HCT116 (cell line): Measurements from ENCODE around the gene CDK5R1. TPM values are rescaled to one million over a fixed set of nuclear protein-coding genes. Genes with fewer than 3 reads are reported as not detected.
A peak's percentile ranks its signal among the peaks of the same experiment; 100 is the strongest.

Source experiments
- ATAC-seq: fragments of 200-7000 bp; cut with Tn5 transposase; 2 replicates; pipeline ENCODE4 v1.9.1; 2020; ENCODE audit warnings: mild to moderate bottlenecking, moderate library complexity
- BruUV-seq: library from RNA; stranded (reverse); fragments of 400-500 nt; replicated peaks from 2 replicates; lab custom pipeline; 2021; lab: Mats Ljungman, UMichigan
- CTCF ChIA-PET: fragments of 300-600 bp; sonication (Branson Sonifier 250); formaldehyde crosslinking; loops from one replicate; lab custom pipeline; 2021; ENCODE audit warnings: antibody characterized with exemption; lab: Charles Lee
- POLR2A ChIA-PET: fragments of 300-600, 350-600 bp; sonication (Branson Sonifier 250); formaldehyde crosslinking; loops from one replicate; lab custom pipeline; 2021; ENCODE audit warnings: antibody characterized with exemption; lab: Charles Lee
- RAD21 ChIA-PET, 2 experiments: fragments of 300-600 bp; sonication (Branson Sonifier 250); formaldehyde crosslinking; loops; one replicate each; lab custom pipeline; 2023; ENCODE audit warnings: low total read pairs in 2 of 2; ENCODE audit not compliant: uncharacterized antibody in 2 of 2, unreplicated experiment in 2 of 2, low non-redundant PET in 1 of 2; lab: Charles Lee
- DNase-seq: peaks from one replicate; pipeline ENCODE4 v3.0.0-alpha.2; 2010; ENCODE audit warnings: low read depth, low spot score
- H2AFZ ChIP-seq: fragments of 200-600 bp; shearing (Covaris generic), sonication (generic); 2 replicates; pipeline ENCODE4 v1.6.1; 2017; ENCODE audit warnings: low read depth, mixed run types, mixed read lengths, antibody characterized with exemption, low read length; ENCODE audit not compliant: poor library complexity, severe bottlenecking
- H3K27ac ChIP-seq: 2 replicates; pipeline ENCODE4 v1.5.1; 2012; ENCODE audit warnings: low read depth, low read length
- H3K27me3 ChIP-seq: fragments of 200-600 bp; sonication (generic); 2 replicates; pipeline ENCODE4 v1.6.1; 2016; ENCODE audit warnings: mixed run types, low read length, mixed read lengths; ENCODE audit not compliant: insufficient read depth
- H3K36me3 ChIP-seq, 2 experiments: fragments of 200-500 bp in 1 of 2; fragments of 200-600 bp in 1 of 2; sonication (Bioruptor generic) in 1 of 2; sonication (generic) in 1 of 2; 2 replicates each; pipeline versions ENCODE4 v1.5.1 to v1.6.1; 2014 to 2016; ENCODE audit warnings: low read length in 2 of 2, inconsistent platforms in 1 of 2, mixed read lengths in 1 of 2, mixed run types in 1 of 2; ENCODE audit not compliant: insufficient read depth in 2 of 2, control insufficient read depth in 1 of 2
- H3K4me1 ChIP-seq, 2 experiments: fragments of 200-600 bp in 1 of 2; sonication (generic) in 1 of 2; 2 replicates each; pipeline versions ENCODE4 v1.5.1 to v1.6.1; 2012 to 2017; ENCODE audit warnings: low read length in 2 of 2, inconsistent platforms in 1 of 2, mild to moderate bottlenecking in 1 of 2, mixed read lengths in 1 of 2, mixed run types in 1 of 2, moderate library complexity in 1 of 2; ENCODE audit not compliant: insufficient read depth in 2 of 2, control insufficient read depth in 1 of 2
- H3K4me2 ChIP-seq: fragments of 200-600 bp; sonication (generic); 2 replicates; pipeline ENCODE4 v1.6.1; 2017; ENCODE audit warnings: mixed run types, low read length, mixed read lengths
- H3K4me3 ChIP-seq, 2 experiments: fragments of 200-600 bp in 1 of 2; sonication (generic) in 1 of 2; replicated peaks in 1 of 2; 2 replicates each; pipeline ENCODE4 v1.5.1; 2011 to 2016; ENCODE audit warnings: low read length in 2 of 2, control low read depth in 1 of 2, low read depth in 1 of 2, mild to moderate bottlenecking in 1 of 2, mixed read lengths in 1 of 2, mixed run types in 1 of 2
- H3K79me2 ChIP-seq: fragments of 200-600 bp; sonication (generic); 2 replicates; pipeline ENCODE4 v1.6.1; 2017; ENCODE audit warnings: mild to moderate bottlenecking, mixed run types, low read length, moderate library complexity, mixed read lengths; ENCODE audit not compliant: insufficient read depth
- H3K9ac ChIP-seq: fragments of 200-600 bp; sonication (generic); 2 replicates; pipeline ENCODE4 v1.6.1; 2016; ENCODE audit warnings: low read length, mixed read lengths
- H3K9me2 ChIP-seq: fragments of 200-600 bp; sonication (generic), shearing (Covaris generic); 2 replicates; pipeline ENCODE4 v1.6.1; 2017; ENCODE audit warnings: mixed run types, mild to moderate bottlenecking, moderate library complexity; ENCODE audit not compliant: insufficient read depth
- H3K9me3 ChIP-seq, 2 experiments: fragments of 200-500 bp in 1 of 2; fragments of 200-600 bp in 1 of 2; sonication (Bioruptor generic) in 1 of 2; sonication (generic) in 1 of 2; 2 replicates each; pipeline ENCODE4 v1.6.1; 2014 to 2017; ENCODE audit warnings: low read length in 2 of 2, mixed read lengths in 2 of 2, inconsistent platforms in 1 of 2, low read depth in 1 of 2, mild to moderate bottlenecking in 1 of 2, mixed run types in 1 of 2, moderate library complexity in 1 of 2; ENCODE audit not compliant: control insufficient read depth in 1 of 2, insufficient read depth in 1 of 2
- H4K20me1 ChIP-seq: fragments of 200-600 bp; sonication (generic), shearing (Covaris generic); 2 replicates; pipeline ENCODE4 v1.6.1; 2017; ENCODE audit warnings: mixed run types, mild to moderate bottlenecking, moderate library complexity; ENCODE audit not compliant: insufficient read depth
- CEBPB ChIP-seq: IDR thresholded peaks from 2 replicates; pipeline ENCODE4 v1.6.1; 2012; ENCODE audit warnings: low read depth
- EGR1 ChIP-seq: IDR thresholded peaks from 2 replicates; pipeline ENCODE4 v1.6.1; 2012; ENCODE audit warnings: low read depth
- ELF1 ChIP-seq: IDR thresholded peaks from 2 replicates; pipeline ENCODE4 v1.6.1; 2012; ENCODE audit warnings: low read depth, borderline replicate concordance
- EZH2 ChIP-seq: fragments of 200-600 bp; sonication (generic); IDR thresholded peaks from 2 replicates; pipeline ENCODE4 v1.6.1; 2017; ENCODE audit warnings: antibody characterized with exemption, mixed run types
- EZH2phosphoT487 ChIP-seq: fragments of 200-600 bp; IDR thresholded peaks from 2 replicates; pipeline ENCODE4 v1.6.1; 2018; ENCODE audit warnings: antibody characterized with exemption, borderline replicate concordance
- FOSL1 ChIP-seq: IDR thresholded peaks from 2 replicates; pipeline ENCODE4 v1.6.1; 2012; ENCODE audit warnings: low read depth
- MAX ChIP-seq: IDR thresholded peaks from 2 replicates; pipeline ENCODE4 v1.6.1; 2012
- RAD21 ChIP-seq: IDR thresholded peaks from 2 replicates; pipeline ENCODE4 v1.6.1; 2012; ENCODE audit warnings: low read depth, mild to moderate bottlenecking
- REST ChIP-seq: IDR thresholded peaks from 2 replicates; pipeline ENCODE4 v1.6.1; 2012; ENCODE audit warnings: low read depth
- SIN3A ChIP-seq: IDR thresholded peaks from 2 replicates; pipeline ENCODE4 v1.6.1; 2012; ENCODE audit warnings: low read depth
- YY1 ChIP-seq: IDR thresholded peaks from 2 replicates; pipeline ENCODE4 v1.6.1; 2011; ENCODE audit warnings: low read length, low read depth, moderate library complexity, mild to moderate bottlenecking; ENCODE audit not compliant: insufficient replicate concordance; ENCODE audit errors: extremely low read depth
- ZFX ChIP-seq: fragments of 450-650 bp; IDR thresholded peaks from 2 replicates; pipeline ENCODE4 v1.6.1; 2017
- intact Hi-C: fragments of 100-400 bp; cut with micrococcal nuclease; formaldehyde crosslinking; loops from 2 replicates; pipeline ENCODE4 v1.10.0; 2022
- total RNA-seq: library from RNA; stranded (reverse); gene quantifications from one replicate; pipeline ENCODE4 v1.2.1, GENCODE V29; 2021; ENCODE audit not compliant: unreplicated experiment

Gene CDK5R1
- total RNA-seq, 1 experiment from 2014 or later: 5.4 TPM

- Histone ChIP-seq H3K9me2 (no peaks in the 10 kb centered on the region), H3K4me2 (peak overlapping the region; percentile 72), H3K27ac (no peak overlapping the region), H3K79me2 (no peaks in the 10 kb centered on the region), H3K4me3 (peak overlapping the region in 1 of 2 experiments; percentile 39; a peak in 1 of 4 replicates), H3K36me3 (no peaks in the 10 kb centered on the region), H3K27me3 (no peaks in the 10 kb centered on the region), H3K9me3 (no peaks in the 10 kb centered on the region), H4K20me1 (no peaks in the 10 kb centered on the region), H2AFZ (no peak overlapping the region), H3K4me1 (peaks cover 19 to 28% of the 10 kb centered on the region in 2 experiments), H3K9ac (peak overlapping the region; percentile 20; the same call in 1 of the 2 replicates)
- POLR2A ChIA-PET: no interaction called here
- no TSS peak for BruUV-seq
- intact Hi-C loops: no loop called here
- CTCF ChIA-PET: no interaction called here
- RAD21 ChIA-PET: no interaction called here
- TF ChIP-seq YY1 (no peak), EGR1 (no peak), ZFX (no peak), FOSL1 (no peak), EZH2phosphoT487 (no peak), REST (no peak), RAD21 (no peak), EZH2 (no peak), MAX (no peak), CEBPB (no peak), ELF1 (no peak), SIN3A (no peak)
- peak; percentile 55 for ATAC-seq
- DNase-seq: no peak
Observed at GRCh38 chr17:32503251-32504165, 16.7 kb downstream of the CDK5R1 start.
